NCI-H748 (cell line): ENCODE results near the gene CDC42EP3.

Experiments used
- DNase-seq: peaks from one replicate; lab custom pipeline; 2025; ENCODE audit not compliant: unreplicated experiment; lab: John Stamatoyannopoulos, UW

Gene CDC42EP3, protein sequence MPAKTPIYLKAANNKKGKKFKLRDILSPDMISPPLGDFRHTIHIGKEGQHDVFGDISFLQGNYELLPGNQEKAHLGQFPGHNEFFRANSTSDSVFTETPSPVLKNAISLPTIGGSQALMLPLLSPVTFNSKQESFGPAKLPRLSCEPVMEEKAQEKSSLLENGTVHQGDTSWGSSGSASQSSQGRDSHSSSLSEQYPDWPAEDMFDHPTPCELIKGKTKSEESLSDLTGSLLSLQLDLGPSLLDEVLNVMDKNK

DNA sequence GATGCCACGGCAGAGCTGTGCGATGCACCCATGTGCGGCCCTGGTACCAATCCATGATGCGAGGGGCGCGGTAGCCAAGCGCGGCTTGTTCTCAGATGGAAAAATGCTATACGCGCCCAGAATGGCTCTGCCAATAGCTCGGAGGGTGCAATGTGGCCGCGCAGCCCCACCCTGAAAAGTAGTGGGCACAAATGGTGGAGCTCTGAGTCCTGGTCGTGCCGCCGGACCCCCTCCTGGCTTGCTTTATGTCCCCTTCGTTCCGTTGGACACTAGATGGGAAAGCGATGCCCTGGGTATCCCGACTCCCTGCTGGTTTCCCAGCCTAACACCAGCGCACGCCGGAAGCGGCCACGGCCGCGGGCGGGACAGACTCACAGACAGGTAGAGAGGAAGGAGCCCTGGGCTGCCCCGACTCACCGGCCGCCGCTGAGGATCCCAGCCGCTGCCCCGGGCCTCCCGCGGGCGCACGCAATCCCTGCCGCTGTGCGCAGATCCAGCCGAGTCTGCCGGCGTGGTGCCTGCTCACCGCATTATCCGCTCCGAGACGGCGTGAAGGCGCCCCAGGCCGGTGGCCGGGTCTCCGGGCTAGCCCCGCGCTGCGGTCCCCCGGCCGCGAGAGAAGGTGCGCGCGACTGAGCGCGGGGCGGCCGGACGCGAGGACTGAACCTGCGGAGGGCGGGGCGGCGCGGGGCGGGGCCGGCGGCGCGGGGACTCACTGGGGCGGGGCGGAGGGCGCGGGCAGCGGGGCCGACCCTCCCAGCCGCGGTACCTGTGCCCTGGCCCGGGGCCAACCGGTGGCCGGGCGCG, at the start of gene CDC42EP3:
Gene CDC42EP3, minus strand, starts transcription at position 634 of the 807 bp plus-strand sequence. CDS start 25,055 bp downstream, outside the sequence.
- DNase-seq: peak; percentile 75

DNA sequence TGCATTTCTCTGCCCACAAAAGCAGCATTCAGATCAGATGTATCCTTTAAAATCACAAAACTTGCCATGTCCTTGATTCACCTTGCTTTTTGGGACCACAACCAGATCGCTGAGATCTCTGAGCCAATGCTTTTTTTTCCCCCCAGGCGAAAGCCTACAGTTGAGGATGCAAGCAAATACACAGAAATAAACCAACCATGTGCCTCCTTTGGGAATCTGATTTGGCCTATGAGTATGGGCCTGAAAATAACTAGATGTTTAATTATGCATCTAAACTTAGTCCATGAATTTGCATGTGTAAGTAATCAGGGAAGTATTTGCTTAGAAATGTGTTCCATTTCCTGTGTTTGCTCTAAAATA, 49.7 kb upstream of the CDC42EP3 start:
- no peak for DNase-seq

DNA sequence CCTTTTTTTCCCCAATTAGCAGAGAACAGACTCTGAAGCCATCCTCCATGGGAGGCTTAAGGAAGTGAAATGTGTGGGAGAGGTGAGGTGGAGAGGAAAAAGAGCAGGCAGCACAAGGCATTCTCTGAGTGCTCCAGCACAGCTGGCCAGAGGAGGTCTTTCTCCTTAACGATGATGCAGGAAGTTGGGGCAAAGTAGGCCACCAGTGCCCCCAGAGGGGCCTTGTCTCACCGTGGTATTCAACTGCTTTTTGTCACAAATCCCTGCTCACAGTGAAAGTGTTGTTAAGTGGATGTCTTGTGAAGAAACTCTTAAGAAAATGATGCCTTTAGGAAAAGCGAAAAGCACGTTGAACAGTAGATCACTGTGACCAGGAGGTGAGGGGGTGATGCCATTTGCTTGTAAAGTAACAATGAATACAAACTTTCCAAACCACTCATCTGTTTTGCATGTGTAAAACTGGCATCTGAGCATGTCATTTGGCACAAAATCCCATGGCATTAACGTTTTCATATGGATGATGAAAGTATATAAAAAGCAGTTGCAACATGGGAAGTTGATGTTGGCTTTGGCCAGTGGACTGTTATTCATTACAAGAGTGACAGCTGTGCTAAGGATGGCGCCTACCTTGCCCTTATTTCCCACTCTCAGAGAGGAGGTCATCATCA, 49.2 kb upstream of the CDC42EP3 start:
- no peak for DNase-seq

DNA sequence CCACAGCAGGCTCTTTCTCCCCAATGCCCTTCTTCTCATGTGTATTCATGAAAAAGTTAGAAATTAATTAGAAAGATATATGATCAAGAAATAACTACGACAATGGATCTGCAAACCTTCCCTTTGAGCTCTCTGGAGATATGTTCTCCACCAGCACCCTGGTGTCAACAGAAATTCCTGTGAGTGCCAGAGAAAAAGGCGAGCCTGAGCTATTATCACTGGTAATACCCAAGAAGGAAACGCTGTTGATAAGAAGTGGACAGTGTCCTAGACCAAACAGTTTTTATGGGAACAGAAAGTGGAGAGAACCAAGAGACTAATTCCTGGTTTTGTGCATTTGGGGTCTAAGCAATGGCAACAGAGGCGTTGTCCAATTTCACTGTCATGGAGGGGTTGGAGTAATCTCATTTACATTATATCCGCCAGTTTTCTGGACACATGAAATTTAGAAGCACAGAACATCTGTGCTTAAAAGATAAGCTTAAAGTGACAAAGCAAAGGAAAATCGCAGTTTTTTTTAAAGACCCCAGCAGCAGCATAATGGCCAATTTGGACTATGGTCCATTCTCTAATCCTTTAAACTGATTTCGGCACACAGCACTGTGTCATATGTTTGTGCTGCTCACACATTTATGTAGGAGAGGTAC, 47.2 kb upstream of the CDC42EP3 start:
- no peak for DNase-seq

DNA sequence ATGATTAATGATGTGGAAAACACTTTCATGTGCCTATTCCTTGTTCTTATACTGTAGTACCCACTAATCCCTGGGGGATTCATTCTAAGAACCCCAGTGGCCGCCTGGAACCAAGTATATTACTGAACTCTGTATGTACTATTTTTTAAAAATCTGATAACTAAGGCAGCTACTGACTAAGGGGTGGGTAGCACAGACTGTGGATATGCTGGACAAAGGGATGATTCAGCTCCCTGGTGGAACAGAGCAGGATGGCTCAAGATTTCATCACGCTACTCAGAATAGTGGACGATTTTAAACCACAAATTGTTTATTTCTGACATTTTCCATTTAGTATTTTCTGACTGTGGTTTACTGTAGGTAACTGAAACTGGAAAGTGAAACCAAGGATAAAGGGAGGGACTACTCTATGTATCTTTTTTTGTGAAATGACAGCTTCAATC, 41.8 kb upstream of the CDC42EP3 start:
- DNase-seq: no peak

DNA sequence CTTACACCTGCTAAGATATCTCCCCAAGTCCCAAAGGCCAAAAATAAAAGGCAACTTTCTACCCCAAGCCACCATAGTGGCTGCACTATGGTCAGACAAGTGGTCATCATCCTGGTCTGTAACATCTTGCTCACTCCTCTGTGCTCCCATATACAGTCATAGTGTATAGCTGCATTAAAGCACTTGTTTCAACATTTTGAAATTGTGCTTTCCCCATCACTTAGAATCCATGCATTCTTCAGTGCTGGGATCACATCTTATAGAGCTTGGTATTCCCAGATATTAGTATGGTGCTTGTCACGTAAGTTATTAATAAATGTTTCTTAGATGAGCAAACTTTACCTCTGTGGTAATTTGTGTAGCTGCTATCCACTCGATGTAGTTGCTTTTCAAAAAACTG, 40.4 kb upstream of the CDC42EP3 start:
- DNase-seq: no peak

DNA sequence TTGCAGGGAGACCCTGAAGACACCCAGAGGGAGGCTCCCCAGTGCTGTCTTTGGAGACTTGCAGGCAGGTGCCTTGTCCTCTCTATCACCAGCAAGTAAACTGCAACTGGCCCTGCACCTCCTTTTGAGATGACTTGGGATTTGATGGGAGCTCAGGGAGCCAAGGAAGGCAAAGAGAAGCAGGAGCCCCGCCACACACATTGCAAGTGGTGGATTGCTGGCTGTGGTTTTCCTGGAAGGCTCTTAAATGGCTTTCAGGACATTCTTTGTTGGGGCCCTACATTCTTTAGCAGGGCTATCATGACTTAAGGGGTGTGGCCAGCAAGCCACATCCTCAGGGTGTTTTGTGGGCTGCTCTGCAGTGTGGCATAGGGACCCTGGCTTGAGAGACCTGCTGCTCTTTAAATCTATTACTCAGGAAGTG, 39.9 kb upstream of the CDC42EP3 start:
- DNase-seq: no peak

DNA sequence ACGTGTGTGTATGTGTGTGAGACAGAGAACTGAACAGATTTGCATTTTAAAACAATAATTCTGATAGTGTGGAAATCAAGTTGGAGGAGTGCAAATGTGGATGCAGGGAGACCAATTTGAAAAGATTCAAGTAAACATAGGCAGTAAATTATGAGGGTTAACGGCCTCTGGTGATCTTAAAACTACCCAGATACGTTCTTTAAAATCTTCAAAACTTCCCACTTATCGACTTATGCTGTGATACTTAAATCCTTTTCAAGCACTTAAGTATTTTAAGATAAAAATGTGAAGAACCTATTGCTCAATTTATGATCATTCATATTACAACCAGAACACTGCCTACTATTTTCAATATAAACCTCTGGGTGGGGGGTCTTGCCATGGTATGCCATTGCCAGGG, 37.7 kb upstream of the CDC42EP3 start:
- no peak for DNase-seq

DNA sequence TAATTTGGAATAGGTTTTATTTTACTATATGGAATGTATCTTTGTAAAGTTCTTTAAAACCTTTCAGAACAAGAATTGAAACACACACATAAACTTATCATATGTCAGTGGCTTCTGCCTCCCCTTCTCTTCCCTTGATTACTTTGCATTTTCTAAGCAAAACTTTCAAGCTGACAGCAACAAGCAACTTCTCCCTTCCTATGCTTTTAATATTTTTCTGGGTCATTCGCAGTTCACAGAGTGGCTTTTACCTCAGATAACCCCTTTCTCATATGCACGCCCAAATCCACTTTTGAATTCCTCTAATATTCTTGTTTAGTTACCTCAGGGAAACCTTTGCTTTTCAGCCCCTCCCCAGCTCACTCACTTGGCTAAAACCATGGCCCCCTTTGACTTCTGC, 36.7 kb upstream of the CDC42EP3 start:
- DNase-seq: no peak

DNA sequence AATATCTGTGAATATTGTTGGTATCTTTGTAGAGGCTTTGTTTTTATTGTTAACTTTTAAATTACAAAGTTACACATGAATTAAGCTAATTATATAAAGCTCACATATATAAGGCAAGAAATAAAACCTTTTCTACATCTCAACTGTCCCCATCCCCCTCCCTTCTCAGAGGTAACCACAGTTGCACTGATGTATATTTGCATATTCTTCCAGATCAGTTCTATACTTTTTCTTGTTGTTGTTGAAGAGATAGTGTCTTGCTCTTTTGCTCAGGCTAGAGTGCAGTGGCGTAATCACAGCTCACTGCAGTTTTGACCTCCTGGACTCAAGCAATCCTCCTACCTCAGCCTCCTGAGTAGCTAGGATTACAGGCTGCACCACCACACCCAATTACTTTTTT, 36.0 kb upstream of the CDC42EP3 start:
- DNase-seq: no peak

DNA sequence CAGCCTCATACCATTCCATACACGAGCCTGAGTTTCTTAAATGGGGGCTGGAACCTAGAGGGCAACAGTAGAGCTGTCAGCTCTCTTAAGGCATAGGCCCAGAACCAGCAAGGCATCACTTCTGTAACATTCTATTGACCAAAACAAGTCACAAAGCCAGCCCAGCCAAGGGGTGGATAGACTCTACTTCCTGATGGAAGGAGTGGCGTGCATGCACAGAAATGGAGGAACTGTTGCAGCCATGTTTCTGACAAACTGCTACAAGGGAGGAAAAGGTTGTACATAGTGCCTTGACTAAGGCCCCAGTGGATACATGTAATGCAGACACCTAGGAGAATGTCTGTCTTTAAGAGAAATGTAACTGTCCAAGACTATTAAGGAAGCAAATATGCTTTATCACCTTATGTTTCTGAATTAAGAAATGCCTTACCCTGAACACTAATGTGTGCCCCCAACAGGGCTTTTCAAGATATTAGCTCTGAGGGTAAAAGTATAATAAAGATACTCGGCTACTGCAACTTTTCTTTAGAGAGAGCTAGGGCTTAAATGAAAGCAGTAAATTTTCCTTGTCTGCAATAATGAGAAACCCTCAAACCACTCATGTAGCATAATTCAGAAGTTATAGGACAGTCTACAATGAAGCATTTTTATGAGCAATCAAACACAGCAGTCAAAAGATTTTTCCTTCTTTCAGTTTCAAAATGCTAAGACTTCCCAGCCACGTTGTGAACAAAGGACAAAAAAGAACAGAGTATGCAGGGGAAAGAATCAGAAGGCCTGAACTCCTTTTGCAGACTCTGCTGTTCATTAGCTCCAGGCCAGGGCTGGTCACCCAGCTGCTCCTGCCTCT, 35.1 kb upstream of the CDC42EP3 start:
- DNase-seq: no peak

DNA sequence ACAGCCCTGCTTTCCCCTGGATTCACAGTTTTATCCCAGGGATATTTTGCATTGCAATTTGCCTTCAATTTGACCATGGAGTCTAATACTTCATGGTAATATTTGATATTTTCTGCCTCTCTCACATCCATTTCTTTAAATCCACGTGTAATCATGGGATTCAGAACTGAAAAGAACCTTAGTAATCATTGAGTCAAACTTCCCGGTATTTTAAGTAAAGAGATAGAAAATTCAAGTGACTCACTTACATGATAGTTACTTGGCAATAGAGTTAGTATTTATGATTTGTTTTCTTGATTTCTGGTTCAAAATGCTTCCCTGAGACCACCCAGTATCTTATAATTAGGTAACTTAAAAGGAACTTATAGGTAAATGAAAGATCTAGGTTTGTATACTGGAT, 33.7 kb upstream of the CDC42EP3 start:
- no peak for DNase-seq

DNA sequence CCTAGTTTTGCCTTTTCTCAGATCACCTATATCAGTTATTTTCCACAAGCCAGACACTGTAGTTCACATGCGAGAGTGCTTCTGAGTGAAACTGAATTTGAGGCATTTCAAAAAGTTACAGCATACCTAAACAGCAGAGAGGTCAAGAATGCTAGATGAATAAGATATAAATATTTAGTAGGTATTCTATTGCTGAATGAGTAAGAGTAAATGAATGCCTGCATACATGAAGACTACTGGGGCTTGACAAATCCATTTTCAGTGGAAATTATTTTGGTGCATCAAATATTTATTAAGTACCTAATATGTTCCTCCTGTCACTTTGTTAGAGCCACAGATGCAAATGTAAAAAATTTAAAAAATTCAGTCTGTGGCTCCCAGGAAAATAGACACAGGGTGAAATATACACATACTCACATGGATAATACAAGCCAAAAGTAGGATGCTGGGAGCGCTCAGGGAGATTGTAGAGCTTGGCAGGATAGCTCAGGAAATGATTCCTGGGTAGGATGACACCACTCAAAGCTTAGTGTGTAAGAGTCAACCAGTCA, 27.6 kb upstream of the CDC42EP3 start:
- DNase-seq: no peak

DNA sequence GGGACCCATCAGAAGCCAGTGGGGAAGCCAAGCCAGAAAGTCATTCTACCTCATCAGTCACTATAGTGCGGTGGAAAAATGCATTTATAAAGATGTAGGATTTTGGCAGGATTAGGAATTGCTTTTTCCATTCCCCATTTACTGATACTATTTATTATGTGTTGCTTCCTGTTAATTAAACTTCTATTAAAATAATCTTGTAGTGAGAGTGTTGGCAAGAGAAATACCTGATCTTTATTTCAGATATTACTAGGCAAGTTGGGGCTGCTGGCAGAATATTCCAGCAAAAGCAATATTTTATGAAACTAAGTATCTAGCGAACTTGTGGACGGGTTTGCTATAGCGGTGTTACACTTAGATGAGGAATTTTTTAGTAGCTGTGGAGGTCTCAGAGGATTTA, 23.9 kb upstream of the CDC42EP3 start:
- no peak for DNase-seq

DNA sequence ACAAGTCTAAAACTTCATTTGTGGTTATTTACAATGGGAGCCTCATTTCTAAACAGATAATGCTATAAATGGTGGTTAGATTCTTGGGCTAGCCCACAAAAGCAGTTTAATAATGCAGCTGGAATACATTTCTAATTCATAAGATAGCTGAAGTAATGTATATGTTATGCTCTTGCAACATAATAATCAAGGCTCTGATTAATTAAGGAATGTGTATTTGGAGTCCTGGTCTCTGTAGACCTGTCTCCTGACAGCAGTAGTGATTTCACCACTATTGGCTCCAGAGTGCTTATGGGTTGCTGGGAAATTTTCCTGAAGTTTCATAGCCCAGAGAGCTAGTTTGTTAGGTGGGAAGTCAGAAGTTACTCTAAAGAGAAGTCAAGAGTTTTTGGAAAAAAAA, 21.3 kb upstream of the CDC42EP3 start:
- no peak for DNase-seq

DNA sequence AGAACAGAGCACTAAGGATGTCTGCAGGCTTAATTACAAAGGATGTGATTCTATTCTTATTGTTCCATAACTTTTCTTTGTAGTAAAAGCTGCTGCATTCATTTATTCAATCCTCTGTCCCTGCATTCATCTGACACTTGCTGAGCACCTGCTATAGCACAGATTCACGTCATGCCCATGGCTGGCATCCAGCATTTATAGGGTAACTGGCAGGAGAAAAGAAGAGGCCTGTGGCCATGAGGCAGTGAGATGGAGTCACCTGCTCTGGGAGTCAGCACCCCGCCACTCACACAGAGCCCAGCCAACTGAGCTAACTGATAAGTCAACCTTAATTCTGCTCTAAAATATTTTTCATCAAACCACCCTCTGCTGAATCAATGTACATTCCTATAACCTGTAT, 18.3 kb upstream of the CDC42EP3 start:
- DNase-seq: no peak

DNA sequence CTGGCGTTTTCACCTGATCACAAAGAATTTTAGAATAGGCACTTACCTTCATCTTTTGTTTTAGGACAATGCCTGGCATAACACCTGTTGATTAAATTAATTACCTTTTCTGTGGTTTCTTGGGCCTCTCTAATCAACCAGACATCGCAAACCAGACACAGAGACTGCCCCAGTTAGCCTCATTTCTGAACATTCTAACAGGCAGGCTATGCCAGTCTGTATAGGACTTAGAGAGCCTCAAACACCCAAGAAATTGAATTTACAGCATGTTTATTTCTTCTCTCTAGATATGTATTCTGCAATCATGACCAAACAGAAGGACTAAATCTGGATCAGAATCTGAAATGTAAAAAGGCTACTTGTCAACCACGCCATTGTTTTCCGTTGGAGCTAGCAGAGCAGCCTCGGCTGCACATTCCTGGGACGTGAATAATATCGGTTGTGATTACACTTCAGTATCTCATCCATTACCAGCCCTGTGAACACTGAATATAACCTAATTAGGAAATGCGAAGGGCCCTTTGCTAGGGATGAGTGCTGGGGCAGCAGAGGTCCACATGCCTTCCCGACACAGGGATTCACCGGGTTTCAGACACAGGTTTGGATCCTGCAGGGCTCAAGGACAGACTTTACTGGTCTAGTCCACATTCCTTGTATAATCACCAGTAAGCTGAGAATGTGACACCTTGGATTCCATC, 17.5 kb upstream of the CDC42EP3 start:
- DNase-seq: no peak

DNA sequence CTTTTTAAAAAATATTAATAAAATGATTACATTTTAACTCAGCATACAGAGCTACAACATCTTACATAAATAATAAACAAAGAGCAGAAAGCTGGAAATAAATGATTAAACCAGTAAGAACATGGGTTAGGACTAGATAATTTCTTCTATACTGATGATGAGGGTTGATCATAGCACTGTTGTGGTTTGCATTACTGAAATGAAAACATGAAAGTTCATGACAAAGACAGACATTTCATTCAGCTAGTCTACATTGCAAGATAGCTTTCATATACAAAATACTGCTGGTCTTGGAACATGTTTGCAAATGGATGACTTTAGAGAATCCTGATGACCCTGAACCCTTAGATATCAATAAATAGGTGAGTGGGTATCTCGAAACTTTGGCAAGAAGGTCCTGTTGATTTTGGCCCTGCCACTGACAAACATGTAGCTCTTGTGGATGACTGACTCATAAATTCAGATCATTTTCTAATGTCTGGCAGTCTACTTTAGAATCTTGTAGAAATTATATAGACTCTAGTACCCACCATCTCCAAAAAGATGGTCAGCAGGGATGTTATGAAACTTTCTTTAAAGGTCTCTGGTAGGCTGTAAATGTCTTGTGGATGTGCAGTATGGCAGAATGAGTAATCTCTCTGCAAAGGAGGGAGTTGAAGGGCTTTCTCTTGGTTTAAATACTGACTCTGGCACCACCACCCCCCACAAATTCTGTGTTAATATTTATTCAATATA, 15.5 kb upstream of the CDC42EP3 start:
- DNase-seq: no peak

DNA sequence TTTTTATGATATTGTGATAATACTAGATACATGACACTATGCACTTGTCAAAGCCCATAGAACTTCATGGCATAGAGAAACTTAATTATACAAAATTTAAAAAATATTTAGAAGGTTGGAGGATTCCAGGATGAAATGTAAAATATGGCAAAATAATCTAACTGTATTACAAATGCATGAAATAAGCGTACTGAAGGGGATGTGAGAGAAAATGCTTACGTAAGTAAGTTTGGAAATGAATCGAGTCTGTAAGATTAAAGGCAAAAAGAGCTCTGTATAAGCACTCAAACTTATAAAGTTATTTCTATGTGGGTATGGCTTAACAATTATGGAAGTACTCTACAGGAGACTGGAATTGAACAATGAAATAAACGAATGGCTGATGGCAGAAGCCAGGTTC, 13.4 kb upstream of the CDC42EP3 start:
- DNase-seq: no peak
